Neural progenitor cell (in vitro differentiated cells): ENCODE results near the gene RPL18.

Source experiments
- CTCF ChIP-seq: fragments of 200-600 bp; sonication (generic); IDR thresholded peaks from 2 replicates; pipeline ENCODE4 v1.5.1; 2017; ENCODE audit warnings: antibody characterized with exemption, mild to moderate bottlenecking
- EZH2 ChIP-seq: fragments of 200-600 bp; sonication (generic); IDR thresholded peaks from 2 replicates; pipeline ENCODE4 v1.6.1; 2017; ENCODE audit warnings: antibody characterized with exemption, mild to moderate bottlenecking, moderate library complexity

- no peak for TF ChIP-seq CTCF
- TF ChIP-seq EZH2 = no peak
Measured at GRCh38 chr19:48595171-48595570, 23.8 kb downstream of the RPL18 start.
